Central memory CD8-positive, alpha-beta T cell (primary cell): ENCODE data around the gene PDE4B.
"Not testable (repeated sequence)": the region's sequence is repeated elsewhere in the genome, so short reads cannot be mapped to it uniquely, and the experiment has no call there.

Source experiments
- ATAC-seq: fragments of 150-1000 bp; cut with Tn5 transposase; replicated peaks from 2 replicates; pipeline ENCODE4 v1.10.0; 2022; ENCODE audit warnings: mild to moderate bottlenecking, moderate FRiP score, moderate number of reproducible peaks; ENCODE audit not compliant: poor library complexity, severe bottlenecking; ENCODE audit errors: extremely low read depth
- DNase-seq, 2 donors: peaks; one replicate each; pipeline ENCODE4 v3.0.0; 2021; ENCODE audit warnings: low spot score in 2 of 2
- H3K27ac Mint-ChIP-seq: one replicate; pipeline ENCODE4 v1.8.0; 2022; ENCODE audit warnings: low read depth, mild to moderate bottlenecking, moderate library complexity, mixed read lengths
- H3K27me3 Mint-ChIP-seq: one replicate; pipeline ENCODE4 v1.8.0; 2022; ENCODE audit warnings: mixed read lengths
- H3K36me3 Mint-ChIP-seq: one replicate; pipeline ENCODE4 v1.8.0; 2022; ENCODE audit warnings: mild to moderate bottlenecking, moderate library complexity, mixed read lengths; ENCODE audit not compliant: insufficient read depth
- H3K4me1 Mint-ChIP-seq: one replicate; pipeline ENCODE4 v1.8.0; 2022; ENCODE audit warnings: mixed read lengths
- H3K4me3 Mint-ChIP-seq: one replicate; pipeline ENCODE4 v1.8.0; 2022; ENCODE audit warnings: mild to moderate bottlenecking, moderate library complexity, mixed read lengths
- H3K9me3 Mint-ChIP-seq: one replicate; pipeline ENCODE4 v1.8.0; 2022; ENCODE audit warnings: mixed read lengths

The PDE4B gene

GRCh38 chr1:66112744-66113400 lies 320.2 kb downstream of the PDE4B start:
- ATAC-seq (no peak), DNase-seq (no peak)
- H3K36me3 Mint-ChIP-seq: no peaks in the 10 kb centered on the region
- H3K27me3 Mint-ChIP-seq: peaks cover 49% of the 10 kb centered on the region
- H3K4me1 Mint-ChIP-seq: no peaks in the 10 kb centered on the region
- no peak overlapping the region for H3K27ac Mint-ChIP-seq
- no peaks in the 10 kb centered on the region for H3K9me3 Mint-ChIP-seq
- H3K4me3 Mint-ChIP-seq: no peak overlapping the region

- Mint-ChIP-seq H3K9me3 (no peaks in the 10 kb centered on the region), H3K27ac (no peak overlapping the region), H3K4me3 (no peak overlapping the region), H3K27me3 (peaks cover 37% of the 10 kb centered on the region), H3K36me3 (no peaks in the 10 kb centered on the region), H3K4me1 (no peaks in the 10 kb centered on the region)
- ATAC-seq (no peak), DNase-seq (no peak)
Measured at GRCh38 chr1:66119148-66119547, 326.5 kb downstream of the PDE4B start.

GRCh38 chr1:66124670-66125069 lies 332.0 kb downstream of the PDE4B start:
- Mint-ChIP-seq H3K27ac (no peak overlapping the region), H3K27me3 (peaks cover 32% of the 10 kb centered on the region), H3K4me3 (no peak overlapping the region), H3K36me3 (no peaks in the 10 kb centered on the region), H3K9me3 (no peaks in the 10 kb centered on the region), H3K4me1 (no peaks in the 10 kb centered on the region)
- ATAC-seq (no peak), DNase-seq (no peak)

GRCh38 chr1:66128641-66129040 lies 335.9 kb downstream of the PDE4B start:
- ATAC-seq, H3K36me3 Mint-ChIP-seq, H3K27ac Mint-ChIP-seq, H3K9me3 Mint-ChIP-seq, H3K4me3 Mint-ChIP-seq, H3K4me1 Mint-ChIP-seq, DNase-seq: not testable (repeated sequence)
- H3K27me3 Mint-ChIP-seq: peaks cover 24% of the 10 kb centered on the region

- Mint-ChIP-seq H3K4me3 (no peak overlapping the region), H3K9me3 (no peaks in the 10 kb centered on the region), H3K4me1 (no peaks in the 10 kb centered on the region), H3K27ac (no peak overlapping the region), H3K27me3 (peaks cover 39% of the 10 kb centered on the region), H3K36me3 (no peaks in the 10 kb centered on the region)
- ATAC-seq (no peak), DNase-seq (no peak)
Measured at GRCh38 chr1:66132324-66132723, 339.6 kb downstream of the PDE4B start.

GRCh38 chr1:66134004-66134403 lies 341.3 kb downstream of the PDE4B start:
- H3K9me3 Mint-ChIP-seq: no peaks in the 10 kb centered on the region
- ATAC-seq: no peak
- no peaks in the 10 kb centered on the region for H3K36me3 Mint-ChIP-seq
- H3K4me1 Mint-ChIP-seq: no peaks in the 10 kb centered on the region
- DNase-seq: no peak
- H3K27ac Mint-ChIP-seq: no peak overlapping the region
- H3K27me3 Mint-ChIP-seq: peaks cover 41% of the 10 kb centered on the region
- no peak overlapping the region for H3K4me3 Mint-ChIP-seq

GRCh38 chr1:66135161-66135560 lies 342.5 kb downstream of the PDE4B start:
- no peak overlapping the region for H3K27ac Mint-ChIP-seq
- no peaks in the 10 kb centered on the region for H3K9me3 Mint-ChIP-seq
- H3K27me3 Mint-ChIP-seq: peaks cover 48% of the 10 kb centered on the region
- no peaks in the 10 kb centered on the region for H3K36me3 Mint-ChIP-seq
- H3K4me1 Mint-ChIP-seq: no peaks in the 10 kb centered on the region
- DNase-seq (no peak), ATAC-seq (no peak)
- H3K4me3 Mint-ChIP-seq: no peak overlapping the region

GRCh38 chr1:66136423-66136822 lies 343.7 kb downstream of the PDE4B start:
- peaks cover 43% of the 10 kb centered on the region for H3K27me3 Mint-ChIP-seq
- not testable (repeated sequence) for DNase-seq, ATAC-seq, H3K4me3 Mint-ChIP-seq, H3K36me3 Mint-ChIP-seq, H3K27ac Mint-ChIP-seq, H3K4me1 Mint-ChIP-seq, H3K9me3 Mint-ChIP-seq

GRCh38 chr1:66137235-66137634 lies 344.5 kb downstream of the PDE4B start:
- Mint-ChIP-seq H3K4me3 (no peak overlapping the region), H3K4me1 (no peaks in the 10 kb centered on the region), H3K36me3 (no peaks in the 10 kb centered on the region), H3K9me3 (no peaks in the 10 kb centered on the region), H3K27me3 (peaks cover 47% of the 10 kb centered on the region), H3K27ac (no peak overlapping the region)
- ATAC-seq: no peak
- DNase-seq: no peak

GRCh38 chr1:66138613-66139012 lies 345.9 kb downstream of the PDE4B start:
- Mint-ChIP-seq H3K36me3 (no peaks in the 10 kb centered on the region), H3K27ac (no peak overlapping the region)
- DNase-seq: no peak

GRCh38 chr1:66140072-66140471 lies 347.4 kb downstream of the PDE4B start:
- no peak for DNase-seq
- Mint-ChIP-seq H3K27me3 (peaks cover 48% of the 10 kb centered on the region), H3K4me3 (no peak overlapping the region), H3K27ac (no peak overlapping the region), H3K4me1 (no peaks in the 10 kb centered on the region), H3K36me3 (no peaks in the 10 kb centered on the region), H3K9me3 (no peaks in the 10 kb centered on the region)
- no peak for ATAC-seq

More at GRCh38 chr1:66138613-66139012, 345.9 kb downstream of the PDE4B start:
- Mint-ChIP-seq H3K4me3 (no peak overlapping the region), H3K27me3 (peaks cover 57% of the 10 kb centered on the region), H3K4me1 (no peaks in the 10 kb centered on the region), H3K9me3 (no peaks in the 10 kb centered on the region)
- ATAC-seq: no peak

GRCh38 chr1:66143651-66144050 lies 351.0 kb downstream of the PDE4B start:
- Mint-ChIP-seq H3K36me3 (no peaks in the 10 kb centered on the region), H3K27me3 (peaks cover 29% of the 10 kb centered on the region), H3K9me3 (no peaks in the 10 kb centered on the region), H3K4me3 (no peak overlapping the region), H3K27ac (no peak overlapping the region), H3K4me1 (no peaks in the 10 kb centered on the region)
- DNase-seq (no peak), ATAC-seq (no peak)

- Mint-ChIP-seq H3K27me3 (peaks cover 43% of the 10 kb centered on the region), H3K36me3 (no peaks in the 10 kb centered on the region), H3K4me3 (no peak overlapping the region), H3K9me3 (no peaks in the 10 kb centered on the region), H3K4me1 (no peaks in the 10 kb centered on the region), H3K27ac (no peak overlapping the region)
- DNase-seq: no peak
- no peak for ATAC-seq
Measured at GRCh38 chr1:66147226-66147835, 354.6 kb downstream of the PDE4B start.
